Keratinocyte (primary cell): ENCODE results near the gene KRTAP19-5. TPM values are rescaled to one million over a fixed set of nuclear protein-coding genes. Genes with fewer than 3 reads are reported as not detected.

ENCODE experiments used
- DNase-seq: peaks from one replicate; pipeline ENCODE4 v3.0.0-alpha.2; 2011; ENCODE audit warnings: low read depth, missing footprints, low spot score
- FAIRE-seq: peaks from 2 replicates; lab custom pipeline; 2011; peaks lifted over from hg19 to GRCh38; lab: Jason Lieb, UNC
- H2AFZ ChIP-seq: 2 replicates; pipeline ENCODE4 v1.6.0; 2012; ENCODE audit warnings: low read length, control low read depth, inconsistent platforms; ENCODE audit not compliant: control insufficient read depth
- H3K27ac ChIP-seq: 2 replicates; pipeline ENCODE4 v1.5.1; 2011; ENCODE audit warnings: low read length; ENCODE audit not compliant: control insufficient read depth, insufficient read depth
- H3K27me3 ChIP-seq: 3 replicates; pipeline ENCODE4 v1.6.0; 2011; ENCODE audit warnings: low read length; ENCODE audit not compliant: control insufficient read depth, insufficient read depth; ENCODE audit errors: extremely low read depth
- H3K36me3 ChIP-seq, 2 experiments: 2 replicates in 1 of 2; 3 replicates in 1 of 2; pipeline ENCODE4 v1.5.1; 2011; ENCODE audit warnings: low read length in 2 of 2, mild to moderate bottlenecking in 1 of 2; ENCODE audit not compliant: control insufficient read depth in 2 of 2, insufficient read depth in 2 of 2; ENCODE audit errors: extremely low read depth in 1 of 2
- H3K4me1 ChIP-seq: 3 replicates; pipeline ENCODE4 v1.5.1; 2011; ENCODE audit warnings: low read length; ENCODE audit not compliant: control insufficient read depth, insufficient read depth; ENCODE audit errors: extremely low read depth
- H3K4me2 ChIP-seq: 3 replicates; pipeline ENCODE4 v1.6.0; 2011; ENCODE audit warnings: low read depth, low read length; ENCODE audit not compliant: control insufficient read depth, insufficient read depth; ENCODE audit errors: extremely low read depth
- H3K4me3 ChIP-seq, 3 experiments: fragments of 200-600 bp in 1 of 3; sonication (generic) in 1 of 3; 2 replicates in 2 of 3; 3 replicates in 1 of 3; pipeline ENCODE4 v1.5.1; 2011 to 2016; ENCODE audit warnings: low read length in 3 of 3, mild to moderate bottlenecking in 3 of 3, control low read depth in 2 of 3, inconsistent platforms in 1 of 3, low read depth in 1 of 3, mixed read lengths in 1 of 3, mixed run types in 1 of 3, moderate library complexity in 1 of 3; ENCODE audit not compliant: control insufficient read depth in 2 of 3, insufficient read depth in 2 of 3; ENCODE audit errors: extremely low read depth in 1 of 3
- H3K79me2 ChIP-seq: 2 replicates; pipeline ENCODE4 v1.6.0; 2012; ENCODE audit warnings: low read length; ENCODE audit not compliant: control insufficient read depth, insufficient read depth
- H3K9ac ChIP-seq: 3 replicates; pipeline ENCODE4 v1.6.0; 2011; ENCODE audit warnings: low read length; ENCODE audit not compliant: control insufficient read depth, insufficient read depth; ENCODE audit errors: extremely low read depth
- H3K9me1 ChIP-seq: 3 replicates; pipeline ENCODE4 v1.6.0; 2011; ENCODE audit warnings: low read length; ENCODE audit not compliant: control insufficient read depth, insufficient read depth; ENCODE audit errors: extremely low read depth
- H3K9me3 ChIP-seq: 2 replicates; pipeline ENCODE4 v1.5.1; 2012; ENCODE audit warnings: low read depth, low read length; ENCODE audit not compliant: control insufficient read depth
- H4K20me1 ChIP-seq: 3 replicates; pipeline ENCODE4 v1.6.0; 2011; ENCODE audit warnings: low read length; ENCODE audit not compliant: control insufficient read depth, insufficient read depth; ENCODE audit errors: extremely low read depth
- CTCF ChIP-seq, 3 experiments: IDR thresholded peaks in 1 of 3; conservative IDR thresholded peaks in 1 of 3; optimal IDR thresholded peaks in 1 of 3; 2 replicates in 2 of 3; 3 replicates in 1 of 3; pipeline versions ENCODE3 to v1.5.1; 2011; ENCODE audit warnings: low read length in 3 of 3, mild to moderate bottlenecking in 3 of 3, moderate library complexity in 2 of 3, control low read depth in 1 of 3, inconsistent platforms in 1 of 3; ENCODE audit not compliant: insufficient read depth in 2 of 3; ENCODE audit errors: extremely low read depth in 1 of 3
- EZH2 ChIP-seq: IDR thresholded peaks from one replicate; pipeline ENCODE4 v1.6.1; 2012; ENCODE audit warnings: inconsistent platforms, mild to moderate bottlenecking, low read length, moderate library complexity
- dilution Hi-C: fragments of 300-500 bp; cut with MboI; formaldehyde crosslinking; loops from one replicate; pipeline ENCODE4 v1.7.0; 2020; ENCODE audit warnings: low sequenced_read_pairs; ENCODE audit not compliant: extremely low pct_ligation_motif_present
- polyA plus RNA-seq, 5 experiments: library from polyadenylated mRNA; depleted of rRNA in 3 of 5; stranded (reverse) in 3 of 5; stranded (forward) in 1 of 5; unstranded in 1 of 5; fragments of >200 nt; gene quantifications; 1 replicate in 1 of 5; 2 replicates in 3 of 5; 3 replicates in 1 of 5; pipeline versions ENCODE4 v1.2.1 to v1.2.3, GENCODE V29; 2011 to 2012; ENCODE audit warnings: missing spikeins in 2 of 5, low read depth in 1 of 5, low replicate concordance in 1 of 5

The KRTAP19-5 gene
- polyA plus RNA-seq, 1 donor (not counting 4 experiments of a cell fraction or from before 2014, with no cell fraction given) = not detected

GRCh38 chr21:30486180-30486579 lies 15.8 kb downstream of the KRTAP19-5 start:
- H3K9me1 ChIP-seq = no peaks in the 10 kb centered on the region
- H3K9ac ChIP-seq = no peak overlapping the region
- TF ChIP-seq CTCF (optimal IDR thresholded peaks at IDR 0.05 in 1 of 3, IDR thresholded peaks at IDR 0.05 in 1 of 3, conservative IDR thresholded peaks at IDR 0.05 in 1 of 3; ENCODE audit: extremely low read depth in 1 of 3, insufficient read depth in 2 of 3, low read length in 3 of 3) = no peak
- TF ChIP-seq EZH2 = no peak
- no peak overlapping the region for H2AFZ ChIP-seq
- H3K36me3 ChIP-seq = no peaks in the 10 kb centered on the region
- H4K20me1 ChIP-seq = no peaks in the 10 kb centered on the region
- no peak overlapping the region for H3K27ac ChIP-seq
- H3K4me1 ChIP-seq = no peaks in the 10 kb centered on the region
- no peak for FAIRE-seq
- dilution Hi-C loops = no loop called here
- no peaks in the 10 kb centered on the region for H3K27me3 ChIP-seq
- H3K4me3 ChIP-seq = no peak overlapping the region
- no peak for DNase-seq
- H3K9me3 ChIP-seq = peaks cover 2% of the 10 kb centered on the region
- no peak overlapping the region for H3K4me2 ChIP-seq
- H3K79me2 ChIP-seq = no peaks in the 10 kb centered on the region

GRCh38 chr21:30482130-30482529 lies 19.8 kb downstream of the KRTAP19-5 start:
- DNase-seq = no peak

More at GRCh38 chr21:30482130-30482529, 19.8 kb downstream of the KRTAP19-5 start:
- Histone ChIP-seq H3K9me1 (no peaks in the 10 kb centered on the region), H4K20me1 (no peaks in the 10 kb centered on the region), H3K9ac (no peak overlapping the region), H3K4me1 (peaks cover 8% of the 10 kb centered on the region), H3K79me2 (no peaks in the 10 kb centered on the region), H3K27ac (no peak overlapping the region), H3K4me2 (no peak overlapping the region), H2AFZ (no peak overlapping the region), H3K9me3 (peaks cover 2% of the 10 kb centered on the region), H3K27me3 (no peaks in the 10 kb centered on the region), H3K4me3 (no peak overlapping the region), H3K36me3 (no peaks in the 10 kb centered on the region)
- FAIRE-seq = no peak
- TF ChIP-seq EZH2 (no peak), CTCF (optimal IDR thresholded peaks at IDR 0.05 in 1 of 3, IDR thresholded peaks at IDR 0.05 in 1 of 3, conservative IDR thresholded peaks at IDR 0.05 in 1 of 3; ENCODE audit: extremely low read depth in 1 of 3, insufficient read depth in 2 of 3, low read length in 3 of 3) (no peak)
- dilution Hi-C loops = no loop called here
